GM23248 (cell line): ENCODE measurements around the gene ABCG4. TPM values are rescaled to one million over a fixed set of nuclear protein-coding genes. Genes with fewer than 3 reads are reported as not detected.
A peak's percentile ranks its signal among the peaks of the same experiment; 100 is the strongest.

Source experiments
- DNase-seq: peaks from one replicate; pipeline ENCODE4 v3.0.0-alpha.2; 2015
- H2AFZ ChIP-seq: fragments of 200-600 bp; sonication (generic); 2 replicates; pipeline ENCODE4 v1.6.1; 2016; ENCODE audit warnings: antibody characterized with exemption
- H3F3A ChIP-seq: fragments of 200-600 bp; sonication (generic); 2 replicates; pipeline ENCODE4 v1.6.1; 2016; ENCODE audit warnings: mild to moderate bottlenecking, antibody characterized with exemption, mixed run types; ENCODE audit not compliant: insufficient read depth
- H3K27ac ChIP-seq: fragments of 200-600 bp; sonication (generic); 2 replicates; pipeline ENCODE4 v1.5.1; 2016; ENCODE audit warnings: mild to moderate bottlenecking
- H3K27me3 ChIP-seq: fragments of 200-600 bp; sonication (generic); replicated peaks from 2 replicates; pipeline ENCODE4 v1.6.1; 2016; ENCODE audit warnings: mild to moderate bottlenecking; ENCODE audit not compliant: insufficient read depth
- H3K36me3 ChIP-seq: fragments of 200-600 bp; sonication (generic); 2 replicates; pipeline ENCODE4 v1.6.1; 2016; ENCODE audit warnings: low read depth, mild to moderate bottlenecking
- H3K4me1 ChIP-seq: fragments of 200-600 bp; sonication (generic); 2 replicates; pipeline ENCODE4 v1.6.1; 2016; ENCODE audit warnings: mild to moderate bottlenecking; ENCODE audit not compliant: insufficient read depth
- H3K4me2 ChIP-seq: fragments of 200-600 bp; sonication (generic); one replicate; pipeline ENCODE4 v1.6.1; 2016; ENCODE audit warnings: mild to moderate bottlenecking; ENCODE audit not compliant: unreplicated experiment
- H3K4me3 ChIP-seq: fragments of 200-600 bp; sonication (generic); 2 replicates; pipeline ENCODE4 v1.5.1; 2016; ENCODE audit warnings: mild to moderate bottlenecking
- H3K79me2 ChIP-seq: fragments of 200-600 bp; sonication (generic); 2 replicates; pipeline ENCODE4 v1.6.1; 2016; ENCODE audit warnings: mild to moderate bottlenecking; ENCODE audit not compliant: insufficient read depth
- H3K9ac ChIP-seq: fragments of 200-600 bp; sonication (generic); 2 replicates; pipeline ENCODE4 v1.6.1; 2016; ENCODE audit warnings: mild to moderate bottlenecking
- H3K9me2 ChIP-seq: fragments of 200-600 bp; sonication (generic); 2 replicates; pipeline ENCODE4 v1.6.1; 2016; ENCODE audit warnings: mixed run types, mild to moderate bottlenecking, moderate library complexity; ENCODE audit not compliant: insufficient read depth
- H3K9me3 ChIP-seq: fragments of 200-600 bp; sonication (generic); one replicate; pipeline ENCODE4 v1.6.1; 2017; ENCODE audit warnings: low read depth
- H4K20me1 ChIP-seq: fragments of 200-600 bp; sonication (generic); 2 replicates; pipeline ENCODE4 v1.6.0; 2016; ENCODE audit not compliant: insufficient read depth
- EZH2 ChIP-seq: fragments of 200-600 bp; sonication (generic); IDR thresholded peaks from 2 replicates; pipeline ENCODE4 v1.6.1; 2018; ENCODE audit warnings: antibody characterized with exemption, mild to moderate bottlenecking; ENCODE audit not compliant: insufficient read depth, poor library complexity, severe bottlenecking
- EZH2phosphoT487 ChIP-seq: fragments of 200-600 bp; sonication (generic); IDR thresholded peaks from 2 replicates; pipeline ENCODE4 v1.6.1; 2018; ENCODE audit warnings: antibody characterized with exemption, moderate library complexity, mild to moderate bottlenecking, low read depth; ENCODE audit not compliant: insufficient read depth
- WGBS, 2 experiments: methylation state at CpG; one replicate each; pipeline ENCODE4 v1.1.6; 2015 to 2017; ENCODE audit warnings: low lambda C conversion rate in 2 of 2, low coverage in 1 of 2; ENCODE audit errors: missing lambda C conversion rate in 2 of 2; 5-methylcytosine and 5-hydroxymethylcytosine counted together
- in situ Hi-C: fragments of 300-500 bp; cut with MboI; formaldehyde crosslinking; loops from 2 replicates; pipeline ENCODE4 v1.15.0; 2020
- polyA plus RNA-seq: library from polyadenylated mRNA; unstranded; fragments of >200 nt; fragmentation: Nextera tagmentation; extraction: Ambion mirVana; gene quantifications from 2 replicates; pipeline ENCODE4 v1.2.1, GENCODE V29; 2016
- total RNA-seq: library from RNA; depleted of rRNA; stranded (reverse); fragments of >200 nt; shearing (Covaris generic); gene quantifications from 2 replicates; pipeline ENCODE4 v1.2.3, GENCODE V29; 2014

Gene ABCG4
- total and polyA plus RNA-seq, 2 experiments from 2014 or later, result 0.06 TPM; not detected in 1

GRCh38 chr11:119117004-119117706 is 31.7 kb upstream of the ABCG4 start:
- Histone ChIP-seq H3K9ac (no peak overlapping the region), H3K36me3 (no peaks in the 10 kb centered on the region; the same call in 1 of the 2 replicates), H3K4me2 (no peak overlapping the region), H3K27ac (no peak overlapping the region), H2AFZ (no peak overlapping the region), H3K4me1 (peaks cover under 1% of the 10 kb centered on the region; the same call in 1 of the 2 replicates), H3K79me2 (peaks cover 7% of the 10 kb centered on the region), H3K9me2 (no peaks in the 10 kb centered on the region), H3K9me3 (no peaks in the 10 kb centered on the region), H3K27me3 (no peaks in the 10 kb centered on the region), H3F3A (peaks cover 11% of the 10 kb centered on the region), H3K4me3 (no peak overlapping the region), H4K20me1 (no peaks in the 10 kb centered on the region)
- 86 to 89% methylated on average over 3 of the region's 3 CpGs for WGBS, 2 experiments
- DNase-seq, result no peak
- TF ChIP-seq EZH2phosphoT487 (no peak), EZH2 (no peak)
- in situ Hi-C loops, result no loop called here

GRCh38 chr11:119118227-119118626 is 30.6 kb upstream of the ABCG4 start:
- Histone ChIP-seq H2AFZ (no peak overlapping the region), H3K27me3 (no peaks in the 10 kb centered on the region), H3K4me2 (no peak overlapping the region), H3K9me2 (no peaks in the 10 kb centered on the region), H3K9ac (no peak overlapping the region), H3K79me2 (peaks cover 18% of the 10 kb centered on the region), H3K4me3 (no peak overlapping the region), H3K9me3 (no peaks in the 10 kb centered on the region), H3K27ac (no peak overlapping the region), H3K36me3 (no peaks in the 10 kb centered on the region; the same call in 1 of the 2 replicates), H4K20me1 (no peaks in the 10 kb centered on the region), H3K4me1 (peaks cover 7% of the 10 kb centered on the region), H3F3A (peaks cover 11% of the 10 kb centered on the region)
- in situ Hi-C loops, result no loop called here
- DNase-seq, result no peak
- WGBS, 2 experiments, result 97 to 98% methylated on average over 5 of the region's 5 CpGs
- TF ChIP-seq EZH2 (no peak), EZH2phosphoT487 (no peak)

- Histone ChIP-seq H3K36me3 (0 out of 2 replicates have a peak, but pooled peaks cover 2% of the 10 kb centered on the region), H3F3A (peaks cover 11% of the 10 kb centered on the region), H3K4me1 (peaks cover 7% of the 10 kb centered on the region), H3K79me2 (peaks cover 24% of the 10 kb centered on the region), H3K4me2 (no peak overlapping the region), H3K4me3 (no peak overlapping the region), H3K9me3 (no peaks in the 10 kb centered on the region), H3K27ac (no peak overlapping the region), H3K9me2 (no peaks in the 10 kb centered on the region), H4K20me1 (no peaks in the 10 kb centered on the region), H3K27me3 (no peaks in the 10 kb centered on the region), H2AFZ (no peak overlapping the region), H3K9ac (no peak overlapping the region)
- no peak for TF ChIP-seq EZH2phosphoT487
- no peak for TF ChIP-seq EZH2
- WGBS, 2 experiments, result 47 to 57% methylated on average over 1 of the region's 1 CpG
- no peak for DNase-seq
- in situ Hi-C loops, result no loop called here
Observed at GRCh38 chr11:119118946-119119345, 29.9 kb upstream of the ABCG4 start.

- WGBS, 2 experiments, result 1 to 5% methylated on average over 5 of the region's 5 CpGs
- no peaks in the 10 kb centered on the region for H3K27me3 ChIP-seq
Observed at GRCh38 chr11:119120639-119121007, 28.2 kb upstream of the ABCG4 start.

More at GRCh38 chr11:119120639-119121007, 28.2 kb upstream of the ABCG4 start:
- H3K36me3 ChIP-seq, result 0 out of 2 replicates have a peak, but pooled peaks cover 6% of the 10 kb centered on the region
- peaks cover 11% of the 10 kb centered on the region for H3F3A ChIP-seq
- peak overlapping the region; percentile 26 for H3K27ac ChIP-seq
- peaks cover 39% of the 10 kb centered on the region for H3K79me2 ChIP-seq
- H3K4me1 ChIP-seq, result peaks cover 7% of the 10 kb centered on the region
- H3K9me2 ChIP-seq, result no peaks in the 10 kb centered on the region
- no peaks in the 10 kb centered on the region for H4K20me1 ChIP-seq
- peak overlapping the region; percentile 79 for H3K9ac ChIP-seq
- peak overlapping the region; percentile 91 for H2AFZ ChIP-seq
- TF ChIP-seq EZH2 (no peak), EZH2phosphoT487 (no peak)
- DNase-seq, result peak; percentile 55
- H3K9me3 ChIP-seq, result no peaks in the 10 kb centered on the region
- in situ Hi-C loops, result no loop called here
- peak overlapping the region; percentile 96 for H3K4me3 ChIP-seq
- H3K4me2 ChIP-seq, result peak overlapping the region; percentile 98
